ENCODE measurements around the gene TPD52L1.

The TPD52L1 gene

DNA sequence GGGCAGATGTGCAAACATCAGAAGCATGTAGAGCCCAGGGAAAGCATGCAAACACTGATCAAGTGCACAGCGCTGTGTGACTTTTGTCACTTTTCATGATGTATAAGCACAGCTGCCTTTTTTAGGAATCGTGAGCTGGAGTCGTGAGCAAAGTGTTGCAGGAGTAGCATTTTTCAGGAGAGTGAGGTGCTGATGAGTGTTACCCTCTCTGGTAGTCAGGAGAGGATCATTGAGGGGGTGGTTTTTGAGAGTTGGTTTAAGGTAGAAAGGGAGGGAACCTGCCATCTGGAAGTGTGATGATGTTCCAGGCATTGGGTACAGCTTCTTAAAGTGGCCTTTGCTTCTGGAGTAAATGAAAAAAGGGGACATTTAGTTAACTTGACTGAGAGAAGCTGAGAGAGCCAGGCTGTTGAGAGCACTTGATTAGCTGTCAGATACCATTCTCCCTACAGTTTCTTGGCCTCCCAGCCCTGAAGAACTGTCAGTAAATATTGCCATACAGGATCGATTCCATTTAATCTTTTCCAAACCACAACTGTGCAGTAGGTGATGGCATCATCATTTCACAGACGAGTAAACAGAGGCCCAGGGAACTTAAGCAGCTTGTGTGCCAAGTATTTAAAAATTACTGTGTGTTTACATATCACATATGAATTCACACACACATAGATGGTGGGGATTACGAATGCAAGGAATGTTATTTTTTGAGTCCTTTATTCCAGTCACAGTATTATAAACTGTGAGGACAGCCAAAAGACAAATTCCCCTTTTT is 28.9 kb downstream of the TPD52L1 start:
- Histone ChIP-seq H3K4me3 (ENCODE audit: low read length) (no peak overlapping the region), H3K9me3 (ENCODE audit: control insufficient read depth, low read length) (no peaks in the 10 kb centered on the region), H3K36me3 (ENCODE audit: control insufficient read depth, insufficient read depth, low read length, severe bottlenecking) (no peaks in the 10 kb centered on the region), H3K4me1 (ENCODE audit: control insufficient read depth, insufficient read depth, low read length) (no peaks in the 10 kb centered on the region), H3K27me3 (replicated peaks; ENCODE audit: control insufficient read depth, insufficient read depth, low read length) (no peaks in the 10 kb centered on the region), H3K9ac (ENCODE audit: low read length) (no peak overlapping the region)
- DNase-seq (ENCODE audit: low read depth) = peak; percentile 12

DNA sequence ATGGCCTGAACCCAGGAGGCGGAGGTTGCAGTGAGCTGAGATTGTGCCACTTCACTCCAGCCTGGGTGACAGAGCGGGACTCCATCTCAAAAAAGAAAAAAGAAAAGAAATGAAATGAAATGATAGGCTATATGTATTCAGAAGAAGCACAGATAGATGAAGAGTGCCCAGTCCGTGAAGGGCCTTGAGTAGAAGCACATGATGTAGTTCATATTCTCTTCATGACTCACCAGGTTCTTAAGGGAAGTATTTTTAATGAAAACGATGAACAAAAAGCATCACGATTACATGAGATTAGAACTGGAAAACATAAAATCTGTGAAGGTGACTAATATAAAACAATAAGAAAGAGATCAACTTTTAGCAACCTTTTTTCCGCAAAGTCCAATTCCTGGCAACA is 29.8 kb downstream of the TPD52L1 start:
- H3K9me3 ChIP-seq (ENCODE audit: control insufficient read depth, low read length) = no peaks in the 10 kb centered on the region
- peak; percentile 33 for DNase-seq (ENCODE audit: low read depth)
- no peak overlapping the region for H3K9ac ChIP-seq (ENCODE audit: low read length)
- no peak overlapping the region for H3K4me3 ChIP-seq (ENCODE audit: low read length)
- H3K4me1 ChIP-seq (ENCODE audit: control insufficient read depth, insufficient read depth, low read length) = no peaks in the 10 kb centered on the region
- H3K27me3 ChIP-seq (replicated peaks; ENCODE audit: control insufficient read depth, insufficient read depth, low read length) = no peaks in the 10 kb centered on the region
- no peaks in the 10 kb centered on the region for H3K36me3 ChIP-seq (ENCODE audit: control insufficient read depth, insufficient read depth, low read length, severe bottlenecking)

DNA sequence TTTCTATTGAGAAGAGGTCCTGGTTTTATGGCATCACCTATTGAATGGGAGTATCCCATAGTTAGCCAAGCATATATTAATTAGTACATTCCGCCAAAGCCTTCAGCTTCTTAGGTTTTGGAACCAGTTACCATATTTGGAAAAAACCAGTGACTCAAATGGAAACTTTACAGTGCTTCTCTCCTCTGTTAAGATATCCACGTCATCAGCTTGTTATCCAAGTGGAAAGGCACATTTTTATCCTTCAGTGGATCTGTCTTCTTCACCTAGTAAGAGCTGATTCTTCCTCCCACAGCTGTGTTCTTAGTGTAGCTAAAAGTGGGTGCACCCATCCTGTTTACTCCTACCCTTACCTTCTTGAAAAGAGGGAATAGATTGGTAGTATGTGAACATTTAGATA is 34.5 kb downstream of the TPD52L1 start:
- Histone ChIP-seq H3K27me3 (replicated peaks; ENCODE audit: control insufficient read depth, insufficient read depth, low read length) (no peaks in the 10 kb centered on the region), H3K36me3 (ENCODE audit: control insufficient read depth, insufficient read depth, low read length, severe bottlenecking) (no peaks in the 10 kb centered on the region), H3K4me1 (ENCODE audit: control insufficient read depth, insufficient read depth, low read length) (peaks cover 13% of the 10 kb centered on the region), H3K9ac (ENCODE audit: low read length) (no peak overlapping the region), H3K4me3 (ENCODE audit: low read length) (no peak overlapping the region), H3K9me3 (ENCODE audit: control insufficient read depth, low read length) (no peaks in the 10 kb centered on the region)
- DNase-seq (ENCODE audit: low read depth) = peak; percentile 34

DNA sequence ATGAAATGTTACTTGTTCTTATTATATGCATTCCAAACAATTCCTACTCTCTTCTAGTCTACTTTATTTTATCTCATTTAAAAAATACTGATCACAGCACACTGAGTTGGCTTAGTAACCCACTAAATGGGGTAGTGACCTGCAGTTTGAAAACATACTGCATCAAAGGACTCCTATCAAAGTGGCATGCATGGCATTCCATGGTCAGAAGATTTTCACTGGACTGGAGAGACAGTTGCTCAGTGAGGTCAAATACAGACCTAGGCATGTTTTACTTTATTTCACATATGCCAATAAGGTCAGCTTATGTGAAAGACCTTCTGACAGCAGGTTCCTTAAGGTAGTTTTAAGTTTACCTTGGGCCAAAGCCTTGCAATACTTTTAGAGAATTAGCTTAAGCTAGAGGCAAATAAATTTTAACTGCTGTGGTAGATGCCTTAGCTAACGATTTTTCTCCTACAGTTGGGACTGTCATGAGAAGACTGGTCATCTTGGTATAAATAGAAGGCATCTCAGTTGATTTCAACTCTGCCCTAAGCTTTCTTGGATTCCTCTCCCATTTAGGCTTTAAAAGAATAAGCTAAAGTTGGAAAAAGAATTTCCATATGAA is 35.1 kb downstream of the TPD52L1 start:
- Histone ChIP-seq H3K36me3 (ENCODE audit: control insufficient read depth, insufficient read depth, low read length, severe bottlenecking) (no peaks in the 10 kb centered on the region), H3K4me3 (ENCODE audit: low read length) (no peak overlapping the region), H3K9me3 (ENCODE audit: control insufficient read depth, low read length) (no peaks in the 10 kb centered on the region), H3K9ac (ENCODE audit: low read length) (no peak overlapping the region), H3K4me1 (ENCODE audit: control insufficient read depth, insufficient read depth, low read length) (peaks cover 13% of the 10 kb centered on the region), H3K27me3 (replicated peaks; ENCODE audit: control insufficient read depth, insufficient read depth, low read length) (no peaks in the 10 kb centered on the region)
- DNase-seq (ENCODE audit: low read depth) = no peak

DNA sequence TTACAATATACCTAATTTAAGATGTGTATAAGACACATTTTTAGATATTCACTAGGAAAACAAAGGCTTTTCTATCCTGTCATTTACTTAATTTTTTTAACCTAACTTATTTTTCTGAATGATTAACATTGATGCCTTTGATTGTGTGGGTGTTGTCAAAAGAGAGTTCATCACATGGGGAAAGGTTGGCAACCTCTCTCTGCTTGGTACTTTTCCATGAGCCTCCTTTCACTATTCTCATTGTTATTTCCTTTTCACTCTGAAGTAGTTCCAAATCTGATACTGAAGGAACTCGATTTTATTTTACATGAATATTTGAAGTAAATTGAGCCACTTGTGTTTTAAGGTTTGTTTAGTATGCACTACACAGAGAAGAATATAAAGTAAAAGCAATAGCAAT is 35.9 kb downstream of the TPD52L1 start:
- H3K27me3 ChIP-seq (replicated peaks; ENCODE audit: control insufficient read depth, insufficient read depth, low read length) = no peaks in the 10 kb centered on the region
- no peaks in the 10 kb centered on the region for H3K9me3 ChIP-seq (ENCODE audit: control insufficient read depth, low read length)
- no peak for DNase-seq (ENCODE audit: low read depth)
- H3K4me3 ChIP-seq (ENCODE audit: low read length) = no peak overlapping the region
- H3K9ac ChIP-seq (ENCODE audit: low read length) = no peak overlapping the region
- H3K36me3 ChIP-seq (ENCODE audit: control insufficient read depth, insufficient read depth, low read length, severe bottlenecking) = no peaks in the 10 kb centered on the region
- H3K4me1 ChIP-seq (ENCODE audit: control insufficient read depth, insufficient read depth, low read length) = peaks cover 13% of the 10 kb centered on the region

DNA sequence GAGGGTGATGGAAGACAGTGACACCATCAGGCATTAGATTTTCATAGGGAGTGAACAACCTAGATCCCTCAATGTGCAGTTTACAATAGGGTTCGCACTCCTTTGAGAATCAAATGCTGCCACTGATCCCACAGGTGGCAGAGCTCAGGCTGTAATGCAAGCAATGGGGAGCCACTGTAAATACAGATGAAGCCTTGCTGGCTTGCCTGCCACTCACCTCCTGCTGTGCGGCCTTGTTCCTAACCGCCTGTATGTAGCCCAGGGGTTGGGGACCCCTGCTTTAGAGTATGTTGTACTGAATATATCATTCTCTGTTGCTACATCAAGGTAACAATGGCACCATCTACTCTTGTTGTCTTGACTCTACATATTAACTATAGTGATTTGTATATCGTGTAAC is 37.1 kb downstream of the TPD52L1 start:
- H3K4me1 ChIP-seq (ENCODE audit: control insufficient read depth, insufficient read depth, low read length) = peaks cover 13% of the 10 kb centered on the region
- H3K36me3 ChIP-seq (ENCODE audit: control insufficient read depth, insufficient read depth, low read length, severe bottlenecking) = no peaks in the 10 kb centered on the region
- H3K9ac ChIP-seq (ENCODE audit: low read length) = no peak overlapping the region
- DNase-seq (ENCODE audit: low read depth) = no peak
- no peaks in the 10 kb centered on the region for H3K27me3 ChIP-seq (replicated peaks; ENCODE audit: control insufficient read depth, insufficient read depth, low read length)
- H3K4me3 ChIP-seq (ENCODE audit: low read length) = no peak overlapping the region
- H3K9me3 ChIP-seq (ENCODE audit: control insufficient read depth, low read length) = no peaks in the 10 kb centered on the region

DNA sequence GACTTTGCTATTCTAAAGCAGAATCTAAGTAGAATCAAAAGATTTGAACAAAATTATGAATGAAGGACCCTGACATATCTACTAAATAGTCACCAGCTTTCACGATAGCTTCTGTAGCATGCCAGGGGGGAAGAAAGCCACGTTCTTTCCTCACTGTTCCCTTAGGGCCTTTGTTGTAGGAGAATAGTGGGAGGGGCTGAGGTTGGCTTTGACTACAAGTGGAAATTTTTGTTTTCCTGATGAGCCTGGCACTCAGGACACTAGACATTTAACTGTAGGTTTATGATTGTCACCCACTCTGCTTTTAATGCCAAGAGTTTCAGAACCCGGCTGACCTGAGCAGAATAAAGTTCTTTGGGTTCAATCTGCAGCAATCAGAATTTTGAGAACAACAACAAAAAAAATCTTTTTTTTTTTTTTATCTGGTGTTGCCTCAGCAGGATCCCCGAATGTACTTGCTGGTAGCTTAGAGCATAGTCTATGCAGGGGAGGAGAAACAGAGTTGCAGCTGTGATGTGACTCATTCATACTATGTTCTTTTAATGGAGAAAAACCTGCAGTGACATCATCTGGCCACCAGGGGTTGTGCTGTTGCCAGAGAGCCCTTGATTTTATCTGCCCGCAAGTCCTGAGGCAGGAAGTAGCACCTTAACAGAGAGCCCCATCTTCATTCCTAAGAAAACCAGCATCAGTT is 38.5 kb downstream of the TPD52L1 start:
- Histone ChIP-seq H3K27me3 (replicated peaks; ENCODE audit: control insufficient read depth, insufficient read depth, low read length) (no peaks in the 10 kb centered on the region), H3K9ac (ENCODE audit: low read length) (no peak overlapping the region), H3K9me3 (ENCODE audit: control insufficient read depth, low read length) (no peaks in the 10 kb centered on the region), H3K4me1 (ENCODE audit: control insufficient read depth, insufficient read depth, low read length) (peaks cover 19% of the 10 kb centered on the region), H3K4me3 (ENCODE audit: low read length) (no peak overlapping the region), H3K36me3 (ENCODE audit: control insufficient read depth, insufficient read depth, low read length, severe bottlenecking) (no peaks in the 10 kb centered on the region)
- DNase-seq (ENCODE audit: low read depth) = peak; percentile 86

DNA sequence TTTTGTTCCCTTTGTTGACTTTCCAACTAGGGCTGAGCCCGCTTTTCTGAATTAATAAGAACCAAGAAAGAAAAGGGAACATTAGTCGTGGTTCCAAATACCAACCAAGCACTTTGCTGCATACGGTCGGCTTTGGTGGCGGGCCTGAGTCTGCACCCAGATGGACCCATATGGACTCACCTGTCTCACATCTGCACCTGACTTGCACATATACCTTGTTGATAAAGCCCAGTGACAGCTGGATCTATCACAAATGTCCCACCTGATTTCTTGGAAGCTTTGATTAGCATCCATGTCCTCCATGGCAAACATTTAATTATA is 39.0 kb downstream of the TPD52L1 start:
- Histone ChIP-seq H3K9me3 (ENCODE audit: control insufficient read depth, low read length) (no peaks in the 10 kb centered on the region), H3K4me1 (ENCODE audit: control insufficient read depth, insufficient read depth, low read length) (peaks cover 24% of the 10 kb centered on the region), H3K36me3 (ENCODE audit: control insufficient read depth, insufficient read depth, low read length, severe bottlenecking) (no peaks in the 10 kb centered on the region), H3K27me3 (replicated peaks; ENCODE audit: control insufficient read depth, insufficient read depth, low read length) (no peaks in the 10 kb centered on the region), H3K4me3 (ENCODE audit: low read length) (no peak overlapping the region), H3K9ac (ENCODE audit: low read length) (no peak overlapping the region)
- DNase-seq (ENCODE audit: low read depth) = no peak

DNA sequence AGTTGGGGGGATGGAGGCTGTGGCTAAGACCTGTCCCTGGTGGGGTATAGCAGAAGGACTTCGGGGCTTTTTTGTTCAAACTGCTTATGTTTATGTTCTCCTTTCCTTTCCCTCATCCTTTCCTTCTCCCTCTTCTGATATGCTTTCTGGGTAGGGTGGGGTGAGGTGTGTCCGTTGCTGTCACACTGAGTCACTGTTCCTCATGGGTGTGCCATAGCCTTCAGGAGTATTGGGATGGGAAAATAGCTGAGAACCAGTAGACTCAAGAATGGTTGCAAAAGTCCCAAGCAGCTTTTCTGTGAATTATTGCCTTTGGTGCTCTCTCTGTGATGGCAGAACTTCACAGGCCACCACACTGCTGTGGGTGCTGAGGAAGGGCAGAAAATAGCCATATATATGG is 39.6 kb downstream of the TPD52L1 start:
- Histone ChIP-seq H3K4me1 (ENCODE audit: control insufficient read depth, insufficient read depth, low read length) (peaks cover 31% of the 10 kb centered on the region), H3K27me3 (replicated peaks; ENCODE audit: control insufficient read depth, insufficient read depth, low read length) (no peaks in the 10 kb centered on the region), H3K9ac (ENCODE audit: low read length) (no peak overlapping the region), H3K9me3 (ENCODE audit: control insufficient read depth, low read length) (no peaks in the 10 kb centered on the region), H3K4me3 (ENCODE audit: low read length) (no peak overlapping the region), H3K36me3 (ENCODE audit: control insufficient read depth, insufficient read depth, low read length, severe bottlenecking) (no peaks in the 10 kb centered on the region)
- DNase-seq (ENCODE audit: low read depth) = no peak

DNA sequence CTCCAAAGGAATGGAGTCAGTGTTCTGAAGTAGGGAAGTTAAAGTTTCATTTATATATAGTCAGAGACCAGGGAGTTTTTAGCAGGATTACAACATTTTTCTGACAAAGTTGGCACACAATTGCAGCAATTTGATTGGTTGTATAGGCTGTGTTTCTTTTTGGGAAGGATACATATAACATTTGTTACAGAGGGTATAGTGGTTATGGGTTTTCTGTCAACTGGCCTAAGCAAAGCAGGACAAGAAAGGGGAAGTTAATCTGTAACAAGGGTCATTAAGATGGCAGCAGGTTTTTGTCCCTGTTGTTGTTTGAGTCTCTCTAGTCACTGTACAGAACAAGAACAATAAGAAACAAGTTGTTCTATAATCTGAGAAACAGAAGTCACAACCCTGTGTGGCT is 41.4 kb downstream of the TPD52L1 start:
- no peak overlapping the region for H3K4me3 ChIP-seq (ENCODE audit: low read length)
- H3K36me3 ChIP-seq (ENCODE audit: control insufficient read depth, insufficient read depth, low read length, severe bottlenecking) = no peaks in the 10 kb centered on the region
- no peaks in the 10 kb centered on the region for H3K9me3 ChIP-seq (ENCODE audit: control insufficient read depth, low read length)
- no peak overlapping the region for H3K9ac ChIP-seq (ENCODE audit: low read length)
- H3K27me3 ChIP-seq (replicated peaks; ENCODE audit: control insufficient read depth, insufficient read depth, low read length) = no peaks in the 10 kb centered on the region
- H3K4me1 ChIP-seq (ENCODE audit: control insufficient read depth, insufficient read depth, low read length) = peaks cover 36% of the 10 kb centered on the region
- no peak for DNase-seq (ENCODE audit: low read depth)

DNA sequence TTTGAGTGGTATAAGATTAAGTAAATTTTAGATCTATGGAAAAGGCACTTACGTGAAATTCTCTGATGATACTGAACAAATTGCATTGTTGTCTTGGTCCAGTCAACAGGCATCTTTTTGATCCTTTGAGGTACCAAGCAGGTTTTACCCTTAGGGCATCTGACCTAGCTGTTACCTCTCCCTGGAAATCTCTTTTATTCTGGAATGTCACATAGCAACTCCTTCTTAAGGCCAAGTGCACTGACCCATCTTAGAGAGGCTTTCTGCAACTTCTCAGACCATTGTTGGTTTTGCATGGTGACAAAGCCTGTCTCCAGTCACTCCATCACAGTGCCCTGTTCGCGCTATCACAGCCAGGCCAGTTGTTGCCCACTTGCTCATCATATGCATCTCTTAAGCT is 42.0 kb downstream of the TPD52L1 start:
- no peaks in the 10 kb centered on the region for H3K36me3 ChIP-seq (ENCODE audit: control insufficient read depth, insufficient read depth, low read length, severe bottlenecking)
- H3K9ac ChIP-seq (ENCODE audit: low read length) = no peak overlapping the region
- no peaks in the 10 kb centered on the region for H3K27me3 ChIP-seq (replicated peaks; ENCODE audit: control insufficient read depth, insufficient read depth, low read length)
- no peak overlapping the region for H3K4me3 ChIP-seq (ENCODE audit: low read length)
- H3K9me3 ChIP-seq (ENCODE audit: control insufficient read depth, low read length) = no peaks in the 10 kb centered on the region
- no peak for DNase-seq (ENCODE audit: low read depth)
- H3K4me1 ChIP-seq (ENCODE audit: control insufficient read depth, insufficient read depth, low read length) = peaks cover 36% of the 10 kb centered on the region

Data from adipocyte (in vitro differentiated cells).